CD1c-positive myeloid dendritic cell (primary cell): Measurements from ENCODE around the gene GPR18.
A peak's percentile ranks its signal among the peaks of the same experiment; 100 is the strongest.
"Not testable (repeated sequence)": the region's sequence is repeated elsewhere in the genome, so short reads cannot be mapped to it uniquely, and the experiment has no call there.

Experiments used
- DNase-seq: peaks from one replicate; pipeline ENCODE4 v3.0.0-alpha.2; 2016; ENCODE audit errors: extremely low spot score

GPR18 gene

DNA sequence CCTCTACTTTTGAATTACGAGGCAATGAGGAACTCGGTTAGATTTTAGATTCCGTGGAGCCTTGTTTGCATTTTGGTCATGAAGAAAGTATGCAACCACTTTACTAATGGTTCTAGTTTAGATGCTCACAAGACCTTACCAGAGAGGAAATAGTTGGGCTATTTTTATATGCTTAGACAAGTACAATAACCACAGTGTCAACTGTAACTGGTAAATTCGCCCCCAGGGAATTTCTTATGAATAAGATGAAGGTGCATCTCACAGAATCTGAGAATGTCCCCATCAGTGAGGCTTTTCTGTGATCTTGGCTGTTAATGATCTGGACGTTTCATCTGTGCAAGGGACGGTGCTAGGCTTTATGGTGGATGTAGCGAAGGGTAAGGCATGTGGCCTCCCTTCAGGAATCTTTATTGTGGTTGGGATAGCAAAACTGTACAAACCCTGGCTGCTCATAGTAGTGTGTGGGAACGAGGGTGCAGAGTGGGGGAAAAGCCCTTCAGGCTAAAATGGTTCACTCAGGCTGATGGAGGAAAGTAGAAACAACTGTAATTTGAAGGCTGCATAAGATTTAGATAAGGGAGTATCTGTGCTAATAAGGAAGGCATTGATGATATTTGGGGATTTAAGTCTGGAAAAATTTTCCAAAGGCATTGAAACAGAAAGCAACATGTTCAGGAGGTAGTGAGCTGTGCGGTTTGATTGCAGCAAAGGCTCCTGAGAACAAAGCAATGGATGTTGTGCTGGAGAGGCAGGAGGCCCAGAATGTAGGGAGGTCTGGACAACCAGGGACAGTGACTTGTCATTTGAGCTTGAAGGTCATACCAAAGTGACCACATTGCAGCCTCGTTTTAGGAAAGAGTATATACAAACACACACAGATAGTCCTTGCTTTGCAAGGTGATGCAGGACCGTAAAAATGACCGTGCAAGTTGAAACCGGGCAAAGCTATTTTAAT lies 29.2 kb downstream of the GPR18 start:
- DNase-seq = peak; percentile 57

- peak; percentile 83 for DNase-seq
Observed at GRCh38 chr13:99227909-99228688, 30.1 kb downstream of the GPR18 start.

GRCh38 chr13:99227331-99227900 lies 30.8 kb downstream of the GPR18 start:
- no peak for DNase-seq

- DNase-seq = no peak
Observed at GRCh38 chr13:99226513-99226912, 31.7 kb downstream of the GPR18 start.

- peak; percentile 87 for DNase-seq
Observed at GRCh38 chr13:99225078-99225477, 33.1 kb downstream of the GPR18 start.

DNA sequence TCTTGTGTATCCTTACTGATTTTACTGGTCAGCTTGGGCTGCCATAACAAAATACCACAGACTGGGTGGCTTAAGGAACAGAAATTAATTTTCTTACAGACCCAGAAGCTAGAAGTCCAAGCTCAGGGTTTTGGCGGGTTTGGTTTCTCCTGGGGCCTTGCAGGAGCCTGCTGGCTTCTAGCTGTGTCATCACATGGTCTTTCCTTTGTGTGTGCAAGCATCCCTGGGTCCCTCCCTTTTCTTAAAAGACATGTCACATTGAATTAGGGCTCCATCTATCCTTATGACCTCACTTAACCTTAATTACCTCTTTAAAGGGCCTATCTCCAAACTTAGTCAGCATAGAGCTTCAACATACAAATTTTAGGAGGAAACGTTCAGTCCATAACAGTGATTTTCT lies 34.2 kb downstream of the GPR18 start:
- DNase-seq = no peak

DNA sequence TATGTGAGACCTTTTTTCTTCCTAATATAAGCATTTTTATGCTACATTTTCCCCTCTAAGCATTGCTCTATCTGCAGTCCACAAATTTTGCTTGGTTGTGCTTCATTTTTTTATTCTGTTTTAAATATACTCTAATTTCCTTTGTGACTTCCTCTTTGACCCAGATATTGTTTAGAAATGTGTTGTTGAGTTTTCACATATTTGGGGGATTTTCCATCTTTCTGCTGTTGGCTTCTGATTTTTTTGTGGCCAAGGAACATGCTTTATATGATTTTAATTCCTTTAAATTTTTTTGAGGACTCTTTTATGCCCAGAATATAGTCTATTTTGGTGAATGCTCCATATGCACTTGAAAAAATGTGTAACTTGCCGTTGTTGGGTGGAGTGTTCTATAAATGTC lies 34.6 kb downstream of the GPR18 start:
- DNase-seq = no peak

- no peak for DNase-seq
Observed at GRCh38 chr13:99221567-99222239, 36.5 kb downstream of the GPR18 start.

DNA sequence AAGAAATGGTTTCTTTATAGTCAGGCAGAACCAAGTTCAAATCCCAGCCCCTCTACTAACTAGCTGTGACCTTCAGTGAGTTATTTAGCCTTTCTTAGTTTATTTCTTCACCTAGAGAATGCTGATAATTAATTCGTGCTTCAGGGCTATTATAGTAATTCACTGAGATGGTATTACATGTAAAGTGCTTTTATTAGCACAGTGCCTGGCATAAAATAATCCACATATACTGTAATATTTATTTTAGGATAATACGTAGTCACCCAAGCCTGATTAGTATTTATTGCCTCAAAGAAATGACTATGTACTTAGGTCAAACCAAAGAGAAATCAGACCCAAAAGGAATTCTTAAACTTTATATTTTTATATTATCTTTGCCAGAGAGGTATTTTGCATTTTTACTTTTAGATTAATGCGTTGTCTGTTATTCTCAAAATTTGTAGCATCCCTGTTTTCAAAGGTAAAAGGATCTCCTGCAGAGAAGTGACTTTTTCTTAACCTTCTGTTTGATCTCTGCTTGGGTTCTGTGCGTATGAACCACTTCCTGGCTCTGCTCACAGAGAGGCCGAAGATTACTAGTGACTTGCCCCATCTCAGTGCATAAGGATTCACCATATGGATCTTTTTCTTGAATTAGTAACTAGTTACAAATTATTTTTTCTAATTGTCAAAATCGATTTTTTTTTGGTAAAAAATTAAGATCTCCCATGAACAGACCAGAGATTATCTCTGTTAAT lies 37.8 kb downstream of the GPR18 start:
- no peak for DNase-seq

DNA sequence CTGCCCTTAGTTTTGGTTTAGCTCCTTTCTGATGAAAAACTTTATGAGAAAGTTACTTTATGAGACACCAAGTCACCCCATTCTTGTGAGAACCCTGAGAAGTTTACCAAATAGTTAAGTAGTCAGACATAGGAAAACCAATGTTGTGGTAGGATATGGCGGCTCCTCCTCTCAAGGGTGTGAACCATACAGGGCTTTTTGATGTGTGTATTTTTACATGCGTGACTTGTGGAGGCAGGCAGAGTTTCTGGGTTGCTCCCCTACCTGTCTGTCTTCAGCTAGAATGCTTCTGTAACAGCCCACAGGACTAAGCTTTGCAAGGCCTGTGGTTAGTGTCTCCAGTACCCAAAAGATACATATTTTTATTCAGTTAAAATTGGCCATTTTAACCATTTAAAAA lies 39.2 kb downstream of the GPR18 start:
- DNase-seq = peak; percentile 30

- no peak for DNase-seq
Observed at GRCh38 chr13:99218545-99218944, 39.6 kb downstream of the GPR18 start.

GRCh38 chr13:99218126-99218525 lies 40.1 kb downstream of the GPR18 start:
- DNase-seq = no peak

GRCh38 chr13:99217461-99218110 lies 40.6 kb downstream of the GPR18 start:
- DNase-seq = no peak

DNA sequence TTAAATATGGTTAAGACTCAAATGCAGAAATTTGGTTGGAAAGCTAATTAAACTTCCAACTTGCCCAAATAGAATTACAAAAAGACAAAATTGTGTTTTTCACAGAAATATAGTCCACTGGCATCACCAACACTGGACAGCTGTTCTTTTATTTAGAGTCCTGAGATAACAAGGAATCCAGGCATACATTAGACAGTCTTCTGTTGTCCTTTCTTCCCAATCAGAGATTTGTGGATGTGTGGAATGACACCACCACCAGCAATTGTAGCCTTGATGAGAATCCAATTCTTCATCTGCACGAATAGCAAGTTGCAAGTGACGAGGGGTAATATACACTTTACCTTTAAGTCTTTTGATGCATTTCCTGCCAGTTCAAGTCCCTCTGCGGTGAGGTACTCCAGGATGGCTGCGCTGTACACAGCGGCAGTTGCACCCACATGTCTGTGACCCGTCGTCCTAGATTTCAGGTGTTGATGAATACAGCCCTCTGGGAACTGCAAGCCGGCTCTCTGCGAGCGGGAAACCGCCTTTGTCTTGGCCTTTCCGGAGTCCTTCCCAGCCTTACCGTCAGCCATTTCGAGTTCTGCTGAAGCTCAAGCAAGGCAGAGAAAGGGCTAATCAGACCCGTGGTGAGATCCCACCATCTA lies 42.9 kb downstream of the GPR18 start:
- no peak for DNase-seq

GRCh38 chr13:99214731-99215130 lies 43.4 kb downstream of the GPR18 start:
- no peak for DNase-seq

DNA sequence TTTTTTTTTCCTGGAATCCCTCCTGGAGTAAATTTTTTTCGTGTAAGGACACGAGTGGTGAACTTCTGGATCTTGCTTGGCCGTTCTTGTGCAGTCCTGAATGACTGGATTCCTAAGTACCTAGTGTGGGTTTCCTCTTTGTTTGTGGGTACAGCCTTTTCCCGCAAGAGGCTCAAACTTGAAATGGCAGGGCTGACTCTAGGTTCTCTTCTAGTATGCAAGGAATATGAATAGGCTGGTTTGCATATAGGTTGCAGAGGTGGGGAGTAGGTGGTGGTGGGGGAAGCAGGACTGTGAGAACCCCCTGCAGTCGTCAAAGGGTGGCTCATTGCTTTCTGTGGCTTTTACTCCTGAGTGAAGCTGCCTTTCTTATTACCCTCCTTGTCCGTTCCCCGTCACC lies 43.9 kb downstream of the GPR18 start:
- no peak for DNase-seq

DNA sequence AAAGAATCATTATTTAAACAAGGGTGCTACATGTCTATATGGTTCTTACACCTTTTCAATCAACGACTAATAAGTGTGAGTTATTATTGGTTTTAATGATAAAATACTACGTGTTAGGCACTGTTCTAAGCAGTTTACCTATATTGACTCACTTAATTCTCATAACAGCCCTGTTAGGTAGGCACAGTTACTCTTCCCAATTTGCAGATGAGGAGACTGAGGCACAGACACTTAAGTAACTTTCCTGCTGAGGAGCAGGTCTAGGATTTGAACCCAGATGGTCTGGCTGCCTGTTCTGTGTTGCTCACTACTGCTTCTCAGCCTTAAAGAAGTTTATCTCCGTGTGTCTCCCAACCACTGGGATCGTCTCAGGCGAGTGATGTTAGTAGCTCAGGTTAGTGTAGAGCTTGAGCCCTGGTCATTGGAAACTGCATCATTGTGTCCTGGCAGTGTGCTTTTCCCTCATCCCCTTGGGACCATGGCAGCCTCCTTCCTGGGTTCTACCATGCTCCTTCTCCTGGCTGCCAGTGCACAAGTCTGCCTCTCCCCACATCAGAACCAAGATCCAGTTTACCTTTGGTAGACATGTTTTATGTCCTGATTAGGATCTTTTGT lies 46.7 kb downstream of the GPR18 start:
- DNase-seq = no peak

DNA sequence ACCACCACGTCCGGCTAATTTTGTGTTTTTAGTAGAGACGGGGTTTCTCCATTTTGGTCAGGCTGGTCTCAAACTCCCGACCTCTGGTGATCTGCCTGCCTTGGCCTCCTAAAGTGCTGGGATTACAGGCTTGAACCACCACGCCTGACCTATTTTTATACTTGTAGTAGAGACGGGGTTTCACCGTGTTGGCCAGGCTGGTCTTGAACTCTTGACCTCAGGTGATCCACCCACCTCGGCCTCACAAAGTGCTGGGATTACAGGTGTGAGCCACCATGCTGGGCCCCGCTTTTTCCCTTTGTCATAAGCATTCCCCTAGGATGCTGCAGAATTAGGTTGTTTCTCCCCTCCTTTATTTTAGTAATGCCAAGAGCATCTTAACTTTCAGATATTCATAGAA lies 47.6 kb downstream of the GPR18 start:
- not testable (repeated sequence) for DNase-seq

DNA sequence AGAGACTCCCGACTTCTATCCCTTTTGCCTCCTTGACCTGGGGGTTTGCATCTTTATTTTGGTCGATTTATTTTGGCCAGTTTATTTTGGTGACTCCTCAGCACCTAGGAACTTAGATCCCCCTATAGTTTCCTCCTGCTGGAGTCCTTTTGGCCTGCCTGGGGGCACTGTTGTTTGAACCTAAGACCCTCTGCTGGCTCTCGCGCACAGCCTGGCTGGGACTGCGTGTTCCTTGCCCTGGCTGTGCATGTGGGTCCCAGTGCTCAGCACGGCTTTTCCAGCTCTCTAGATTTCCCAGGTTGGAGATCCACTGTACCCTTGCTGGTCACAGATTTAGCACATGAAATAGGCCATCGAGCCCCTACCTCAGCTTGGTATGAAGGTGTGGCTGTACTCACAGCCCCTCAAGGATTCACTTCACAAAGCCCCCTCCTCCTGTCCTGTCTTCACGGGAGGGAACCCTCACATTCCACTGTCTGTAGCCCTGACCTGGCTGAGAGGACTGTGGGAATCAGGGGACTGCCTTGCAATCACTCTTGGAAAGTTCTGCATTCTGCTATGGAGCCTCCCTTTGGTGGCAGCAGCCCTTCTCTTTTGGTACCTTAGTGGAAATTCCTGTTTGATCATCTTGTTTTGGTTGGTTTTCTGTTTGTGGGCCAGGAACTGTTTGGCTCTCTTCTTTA lies 49.2 kb downstream of the GPR18 start:
- DNase-seq = no peak
